Omental fat pad (tissue), 4 donors: Measurements from ENCODE around the gene ATP6AP1. TPM values are rescaled to one million over a fixed set of nuclear protein-coding genes. Genes with fewer than 3 reads are reported as not detected.

Experiments
- ATAC-seq: fragments of 150-250 bp; one replicate; pipeline ENCODE4 v1.9.1; 2016; ENCODE audit warnings: mild to moderate bottlenecking, moderate library complexity; ENCODE audit not compliant: low FRiP score
- DNase-seq: peaks from one replicate; pipeline ENCODE4 v3.0.0-alpha.2; 2019; ENCODE audit warnings: low spot score
- total RNA-seq, 4 donors: library from RNA; depleted of rRNA; stranded (reverse); fragments of >200 nt; gene quantifications; one replicate each; pipeline ENCODE4 v1.1.0, GENCODE V29; 2016
- TF ChIP-seq, protein P1 (sequence below), 3 donors: fragments of 450-650 bp; IDR thresholded peaks; one replicate each; pipeline ENCODE4 v1.5.1; 2016 to 2017; ENCODE audit warnings: antibody characterized with exemption in 3 of 3, mild to moderate bottlenecking in 3 of 3, moderate library complexity in 2 of 3

The ATP6AP1 gene
- total RNA-seq, 4 donors from 2014 or later, result 23.8 to 51.8 (median 37.2) TPM

DNA sequence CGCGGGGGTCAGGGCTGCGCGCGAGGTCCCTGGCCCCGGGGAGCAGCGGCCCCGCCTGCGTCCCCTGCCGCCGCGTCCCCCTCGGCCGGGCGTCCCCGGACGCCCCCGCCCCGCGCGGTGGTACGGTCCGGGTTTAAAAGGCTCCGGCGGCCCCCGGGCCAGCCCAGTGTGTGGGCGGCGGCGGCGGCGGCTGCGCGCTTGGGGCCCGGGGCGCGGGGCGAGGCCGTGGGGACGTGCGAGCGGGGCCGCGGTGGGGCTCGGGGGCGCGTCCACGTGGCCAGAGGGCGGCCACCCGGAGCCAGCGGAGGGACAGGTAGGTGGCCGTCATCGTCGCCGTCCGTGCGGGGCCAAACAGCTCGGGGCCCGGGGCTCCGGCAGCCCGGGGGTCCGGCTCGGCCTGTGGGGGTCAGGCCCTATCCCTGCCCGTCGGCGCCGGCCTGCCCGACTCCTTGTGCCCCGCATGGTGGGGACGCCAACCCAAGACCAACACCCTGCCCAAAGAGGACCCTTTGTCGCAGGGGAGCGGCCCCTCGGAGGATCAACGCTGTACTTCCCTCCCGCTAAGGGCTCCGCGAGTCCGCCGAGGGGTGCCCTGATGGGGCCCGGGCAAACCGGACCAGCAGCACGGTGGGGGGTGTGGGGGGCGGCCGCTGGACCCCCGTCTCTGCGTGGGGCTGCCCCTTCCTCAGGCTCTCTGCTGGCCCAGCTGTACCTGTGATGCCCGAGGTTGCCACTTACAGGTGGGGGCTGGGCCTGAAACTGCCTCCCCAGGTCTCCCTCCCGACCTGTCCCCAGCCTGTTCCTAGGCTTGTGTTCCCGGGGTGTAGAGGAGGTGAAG lies 29.9 kb downstream of the ATP6AP1 start, which contains the start of gene PLXNA3:
TSS of gene PLXNA3 (plus strand) at position 166 of the 838 bp plus-strand sequence. CDS start 1,903 bp downstream, outside the sequence.
- DNase-seq (no peak), ATAC-seq (peak; percentile 84)
- TF ChIP-seq, protein P1, sequence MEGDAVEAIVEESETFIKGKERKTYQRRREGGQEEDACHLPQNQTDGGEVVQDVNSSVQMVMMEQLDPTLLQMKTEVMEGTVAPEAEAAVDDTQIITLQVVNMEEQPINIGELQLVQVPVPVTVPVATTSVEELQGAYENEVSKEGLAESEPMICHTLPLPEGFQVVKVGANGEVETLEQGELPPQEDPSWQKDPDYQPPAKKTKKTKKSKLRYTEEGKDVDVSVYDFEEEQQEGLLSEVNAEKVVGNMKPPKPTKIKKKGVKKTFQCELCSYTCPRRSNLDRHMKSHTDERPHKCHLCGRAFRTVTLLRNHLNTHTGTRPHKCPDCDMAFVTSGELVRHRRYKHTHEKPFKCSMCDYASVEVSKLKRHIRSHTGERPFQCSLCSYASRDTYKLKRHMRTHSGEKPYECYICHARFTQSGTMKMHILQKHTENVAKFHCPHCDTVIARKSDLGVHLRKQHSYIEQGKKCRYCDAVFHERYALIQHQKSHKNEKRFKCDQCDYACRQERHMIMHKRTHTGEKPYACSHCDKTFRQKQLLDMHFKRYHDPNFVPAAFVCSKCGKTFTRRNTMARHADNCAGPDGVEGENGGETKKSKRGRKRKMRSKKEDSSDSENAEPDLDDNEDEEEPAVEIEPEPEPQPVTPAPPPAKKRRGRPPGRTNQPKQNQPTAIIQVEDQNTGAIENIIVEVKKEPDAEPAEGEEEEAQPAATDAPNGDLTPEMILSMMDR (IDR thresholded peaks at IDR 0.05), result no peak

DNA sequence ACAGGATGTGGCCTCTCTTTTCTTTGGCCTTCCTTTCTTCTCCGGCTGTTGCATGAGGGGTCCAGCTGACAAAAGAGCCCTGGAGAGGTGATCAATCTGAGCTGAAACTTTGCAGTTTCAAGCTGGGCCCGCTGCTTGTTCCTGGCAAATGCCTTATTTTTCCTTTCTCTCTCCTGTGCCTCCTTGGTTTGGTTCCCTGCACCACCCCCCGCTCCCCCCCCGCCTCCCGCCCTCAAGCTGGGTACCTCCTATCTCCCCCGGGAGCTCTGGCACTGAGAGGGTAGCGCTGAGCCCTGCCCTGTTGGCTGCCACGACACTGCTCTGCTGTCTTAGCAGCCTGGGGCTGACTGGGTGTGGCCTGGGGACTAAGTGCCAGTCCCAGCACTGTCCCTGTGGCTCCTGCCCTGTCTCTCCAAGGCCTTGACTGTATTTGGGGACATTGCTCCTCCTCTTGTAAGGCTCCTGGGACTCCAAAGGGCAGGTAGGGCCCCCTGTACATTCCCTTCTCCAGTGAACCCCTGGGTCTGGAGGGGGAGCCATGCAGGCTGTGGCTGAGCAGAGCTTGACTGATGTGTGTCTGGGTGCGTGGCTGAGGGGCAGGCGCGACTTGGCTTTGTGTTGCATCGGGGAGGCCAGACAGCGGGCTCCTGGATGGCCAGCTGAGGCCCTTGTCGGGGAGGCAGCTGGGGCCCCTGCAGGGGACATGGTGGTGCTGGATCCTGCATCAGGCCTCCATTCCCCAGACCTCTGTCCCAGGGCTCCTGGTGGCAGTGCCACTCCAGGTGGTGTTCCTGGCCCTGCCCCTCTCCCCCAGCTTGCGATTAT lies 30.7 kb downstream of the ATP6AP1 start:
- DNase-seq (no peak), ATAC-seq (peak; percentile 4)
- TF ChIP-seq, protein P1 (IDR thresholded peaks at IDR 0.05), result no peak

- DNase-seq (no peak), ATAC-seq (no peak)
- TF ChIP-seq, protein P1 (IDR thresholded peaks at IDR 0.05), result no peak
These were observed 31.4 kb downstream of the ATP6AP1 start for GRCh38 chrX:154459832-154460231.

GRCh38 chrX:154460326-154460725 lies 31.8 kb downstream of the ATP6AP1 start:
- DNase-seq (no peak), ATAC-seq (no peak)
- TF ChIP-seq, protein P1 (IDR thresholded peaks at IDR 0.05), result no peak

DNA sequence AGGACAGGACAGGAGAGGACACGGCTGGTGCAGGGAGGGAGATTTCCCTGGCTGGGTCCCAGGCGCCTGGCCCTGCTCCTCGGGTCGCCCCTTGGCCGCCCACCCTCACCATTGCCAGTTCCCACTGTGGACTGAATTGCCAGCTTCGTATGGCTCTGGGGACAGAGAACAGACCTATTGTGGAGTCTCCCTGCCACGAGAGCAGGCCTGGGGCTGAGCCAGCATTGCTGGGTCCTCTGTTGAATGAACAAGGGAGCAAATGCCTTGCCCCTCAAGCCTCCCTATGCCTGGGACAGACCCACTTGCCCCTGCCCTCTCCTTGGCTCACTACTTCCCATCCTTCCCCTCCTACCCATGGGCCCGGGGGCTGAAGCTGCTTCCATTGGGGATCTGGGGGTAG lies 33.9 kb downstream of the ATP6AP1 start:
- no peak for ATAC-seq
- TF ChIP-seq, protein P1 (IDR thresholded peaks at IDR 0.05), result no peak

GRCh38 chrX:154463611-154464220 lies 35.2 kb downstream of the ATP6AP1 start:
- ATAC-seq (no peak), DNase-seq (no peak)
- TF ChIP-seq, protein P1 (IDR thresholded peaks at IDR 0.05), result no peak

More for the DNA sequence above, 33.9 kb downstream of the ATP6AP1 start:
- no peak for DNase-seq
